GM12875 (cell line): ENCODE measurements around the gene TGFB2.

Source experiments
- H3K4me3 ChIP-seq: one replicate; pipeline ENCODE4 v1.5.1; 2011; ENCODE audit warnings: low read depth, low read length, control low read depth
- CTCF ChIP-seq: IDR thresholded peaks from 2 replicates; pipeline ENCODE4 v1.5.1; 2011; ENCODE audit warnings: low read depth, mild to moderate bottlenecking, control low read depth, inconsistent platforms, low read length, moderate library complexity, borderline replicate concordance; ENCODE audit not compliant: insufficient read depth

TGFB2 gene

GRCh38 chr1:218344814-218345672 lies at the start of gene TGFB2:
TSS of gene TGFB2 (plus strand) at chr1:218345336. CDS start at chr1:218346702, 1,366 bp downstream.
- no peak for TF ChIP-seq CTCF
- peak within 1 kb of the TSS; percentile 39 for H3K4me3 ChIP-seq

GRCh38 chr1:218296162-218296561 lies 49.0 kb upstream of the TGFB2 start:
- H3K4me3 ChIP-seq, result no peak overlapping the region
- TF ChIP-seq CTCF, result no peak

- no peak overlapping the region for H3K4me3 ChIP-seq
- TF ChIP-seq CTCF, result no peak
These were observed 47.7 kb upstream of the TGFB2 start for GRCh38 chr1:218297461-218297860.

DNA sequence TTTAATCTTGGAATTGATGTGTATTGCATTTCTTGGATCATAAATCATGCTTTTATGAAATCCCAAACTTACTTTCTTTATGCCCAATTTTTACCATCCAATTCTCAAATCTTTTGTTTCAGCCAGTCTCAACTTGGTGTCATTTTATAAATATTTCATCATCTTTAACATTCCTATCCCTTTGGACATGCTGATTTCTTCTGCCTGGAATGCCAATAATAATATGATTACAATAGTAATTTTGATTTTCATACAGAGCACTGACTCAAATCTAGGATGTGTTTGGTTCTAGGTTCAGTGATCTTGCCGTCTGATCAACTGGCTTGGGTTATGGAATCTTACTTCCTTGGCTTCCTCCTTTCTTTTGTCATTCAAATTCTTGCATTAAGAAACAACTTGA lies 47.3 kb upstream of the TGFB2 start:
- H3K4me3 ChIP-seq, result no peak overlapping the region
- TF ChIP-seq CTCF, result no peak

- no peak overlapping the region for H3K4me3 ChIP-seq
- no peak for TF ChIP-seq CTCF
These were observed 46.7 kb upstream of the TGFB2 start for GRCh38 chr1:218298398-218298797.

DNA sequence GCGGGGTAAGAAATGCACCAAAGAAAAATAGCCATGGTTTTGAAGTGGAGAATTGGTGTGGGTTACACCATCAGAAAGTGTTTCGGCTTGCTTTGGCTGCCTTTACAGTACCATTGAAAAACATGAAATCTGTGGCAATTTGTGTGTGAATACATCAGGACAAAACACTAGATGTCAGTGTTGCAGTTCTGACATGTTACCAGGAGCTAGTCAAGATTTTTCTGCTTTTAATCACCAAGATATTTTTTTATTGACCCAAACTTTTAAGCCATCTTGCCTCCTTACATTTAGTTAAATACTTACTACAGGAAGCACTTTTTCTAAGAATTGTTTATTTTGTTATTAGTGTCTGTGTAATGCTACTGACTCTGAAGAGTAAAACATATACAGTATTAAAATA lies 45.7 kb upstream of the TGFB2 start:
- H3K4me3 ChIP-seq, result no peak overlapping the region
- TF ChIP-seq CTCF, result peak; percentile 31; the same call in 1 of the 2 replicates

GRCh38 chr1:218301217-218301616 lies 43.9 kb upstream of the TGFB2 start:
- no peak overlapping the region for H3K4me3 ChIP-seq
- TF ChIP-seq CTCF, result no peak
